Ishikawa (cell line): ENCODE data around the gene IQCM.

Experiments used
- CEBPB ChIP-seq: IDR thresholded peaks from 2 replicates; pipeline ENCODE4 v1.6.1; 2012
- CREB1 ChIP-seq: IDR thresholded peaks from 2 replicates; pipeline ENCODE4 v1.6.1; 2012; ENCODE audit warnings: low read depth
- EGR1 ChIP-seq: IDR thresholded peaks from 2 replicates; pipeline ENCODE4 v1.6.1; 2012
- EP300 ChIP-seq: IDR thresholded peaks from 2 replicates; pipeline ENCODE4 v1.6.1; 2012; ENCODE audit warnings: borderline replicate concordance
- FOXM1 ChIP-seq: IDR thresholded peaks from 2 replicates; pipeline ENCODE4 v1.6.1; 2012; ENCODE audit warnings: low read depth, borderline replicate concordance
- MAX ChIP-seq: IDR thresholded peaks from 2 replicates; pipeline ENCODE4 v1.6.1; 2012
- NFIC ChIP-seq: IDR thresholded peaks from 2 replicates; pipeline ENCODE4 v1.6.1; 2012
- RAD21 ChIP-seq: IDR thresholded peaks from 2 replicates; pipeline ENCODE4 v1.6.1; 2012; ENCODE audit warnings: low read depth
- REST ChIP-seq: IDR thresholded peaks from 2 replicates; pipeline ENCODE4 v1.6.1; 2012; ENCODE audit warnings: low read depth, mild to moderate bottlenecking
- TAF1 ChIP-seq: IDR thresholded peaks from 2 replicates; pipeline ENCODE4 v1.6.1; 2012; ENCODE audit warnings: low read depth, mild to moderate bottlenecking
- TCF12 ChIP-seq: IDR thresholded peaks from 2 replicates; pipeline ENCODE4 v1.6.1; 2012; ENCODE audit warnings: low read depth
- TEAD4 ChIP-seq: IDR thresholded peaks from 2 replicates; pipeline ENCODE4 v1.6.1; 2012
- YY1 ChIP-seq: IDR thresholded peaks from 2 replicates; pipeline ENCODE4 v1.6.1; 2012; ENCODE audit warnings: low read depth
- ZBTB7A ChIP-seq: IDR thresholded peaks from 2 replicates; pipeline ENCODE4 v1.6.1; 2012; ENCODE audit warnings: low read depth
- TF ChIP-seq, protein P1 (sequence below): IDR thresholded peaks from 2 replicates; pipeline ENCODE4 v1.6.1; 2012

IQCM gene

GRCh38 chr4:149631629-149632028 is 184.0 kb downstream of the IQCM start:
- TF ChIP-seq EGR1: no peak
- TF ChIP-seq EP300: no peak
- TF ChIP-seq CEBPB: no peak
- no peak for TF ChIP-seq ZBTB7A
- no peak for TF ChIP-seq FOXM1

GRCh38 chr4:149630064-149630463 is 185.6 kb downstream of the IQCM start:
- TF ChIP-seq REST (no peak), TEAD4 (no peak), TAF1 (no peak), ZBTB7A (no peak), TCF12 (no peak), FOXM1 (no peak), CEBPB (no peak), EGR1 (no peak)

DNA sequence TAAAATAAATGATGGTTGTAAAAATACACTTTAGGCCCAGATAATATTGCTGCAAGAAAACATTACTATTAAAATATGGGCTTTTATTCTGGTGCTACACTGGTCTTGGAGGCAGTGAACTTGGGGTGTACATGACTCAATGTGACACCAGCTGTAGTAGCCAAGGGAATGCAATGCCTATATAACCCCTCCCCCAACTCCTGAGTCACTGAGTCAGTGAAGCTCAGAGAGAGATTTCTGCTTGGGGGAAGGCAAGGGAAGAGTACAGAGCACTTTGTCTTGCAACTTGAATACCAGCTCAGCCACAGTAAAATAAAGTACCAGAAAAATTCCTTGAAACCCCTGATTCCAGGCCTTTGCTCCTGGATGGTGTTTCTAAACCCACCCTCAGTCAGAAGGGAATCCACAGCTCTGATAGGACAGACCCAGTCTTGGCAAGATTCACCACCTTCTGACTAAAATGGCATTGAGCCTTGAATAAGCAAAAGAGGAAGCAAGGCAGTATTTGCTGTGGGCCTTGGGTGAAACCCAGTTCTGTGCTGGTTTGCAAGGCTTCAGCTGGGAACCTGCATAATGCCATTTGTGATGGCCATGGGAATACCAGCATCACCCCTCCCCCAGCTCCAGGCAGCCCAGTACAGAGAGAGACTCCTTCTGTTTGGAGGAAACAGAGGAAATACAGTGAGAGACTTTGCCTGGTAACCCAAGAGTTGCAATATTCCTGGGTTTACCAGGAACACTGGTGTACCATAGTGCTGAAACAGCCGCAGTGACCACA is 209.9 kb downstream of the IQCM start:
- TF ChIP-seq MAX (no peak), TEAD4 (no peak), FOXM1 (no peak)

- TF ChIP-seq CREB1 (no peak), EGR1 (no peak), TEAD4 (no peak), REST (no peak), ZBTB7A (no peak), EP300 (no peak), NFIC (no peak), TCF12 (no peak), MAX (no peak), YY1 (no peak), TAF1 (no peak), FOXM1 (no peak), CEBPB (no peak), RAD21 (no peak)
- TF ChIP-seq, protein P1, sequence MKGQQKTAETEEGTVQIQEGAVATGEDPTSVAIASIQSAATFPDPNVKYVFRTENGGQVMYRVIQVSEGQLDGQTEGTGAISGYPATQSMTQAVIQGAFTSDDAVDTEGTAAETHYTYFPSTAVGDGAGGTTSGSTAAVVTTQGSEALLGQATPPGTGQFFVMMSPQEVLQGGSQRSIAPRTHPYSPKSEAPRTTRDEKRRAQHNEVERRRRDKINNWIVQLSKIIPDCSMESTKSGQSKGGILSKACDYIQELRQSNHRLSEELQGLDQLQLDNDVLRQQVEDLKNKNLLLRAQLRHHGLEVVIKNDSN: no peak
These were observed 210.8 kb downstream of the IQCM start for GRCh38 chr4:149604827-149605226.

DNA sequence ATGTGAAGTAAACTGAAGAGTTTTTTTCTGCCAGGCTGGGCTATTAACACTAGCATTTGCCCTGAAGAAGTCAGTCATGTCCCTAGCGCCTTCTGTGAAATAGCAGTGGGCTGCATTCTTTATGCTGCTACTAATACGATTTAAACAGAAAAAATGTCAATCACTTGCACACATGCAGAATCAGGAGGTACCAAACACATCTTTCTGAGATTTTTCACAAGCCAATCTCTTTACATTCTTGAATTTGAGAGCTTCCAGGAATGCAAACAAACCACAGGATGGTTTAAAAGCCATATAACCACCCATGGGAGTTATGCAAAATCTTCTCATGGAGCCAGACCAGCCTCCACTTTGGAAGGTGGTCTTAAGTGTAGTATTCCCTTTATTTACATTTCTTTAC is 220.1 kb downstream of the IQCM start:
- TF ChIP-seq CREB1 (no peak), TCF12 (no peak), EGR1 (no peak), ZBTB7A (no peak), CEBPB (no peak), TEAD4 (no peak), YY1 (no peak), EP300 (no peak), FOXM1 (no peak), MAX (no peak), REST (no peak)
